ENCODE measurements around the gene ATCAY.

ATCAY gene, protein sequence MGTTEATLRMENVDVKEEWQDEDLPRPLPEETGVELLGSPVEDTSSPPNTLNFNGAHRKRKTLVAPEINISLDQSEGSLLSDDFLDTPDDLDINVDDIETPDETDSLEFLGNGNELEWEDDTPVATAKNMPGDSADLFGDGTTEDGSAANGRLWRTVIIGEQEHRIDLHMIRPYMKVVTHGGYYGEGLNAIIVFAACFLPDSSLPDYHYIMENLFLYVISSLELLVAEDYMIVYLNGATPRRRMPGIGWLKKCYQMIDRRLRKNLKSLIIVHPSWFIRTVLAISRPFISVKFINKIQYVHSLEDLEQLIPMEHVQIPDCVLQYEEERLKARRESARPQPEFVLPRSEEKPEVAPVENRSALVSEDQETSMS

DNA sequence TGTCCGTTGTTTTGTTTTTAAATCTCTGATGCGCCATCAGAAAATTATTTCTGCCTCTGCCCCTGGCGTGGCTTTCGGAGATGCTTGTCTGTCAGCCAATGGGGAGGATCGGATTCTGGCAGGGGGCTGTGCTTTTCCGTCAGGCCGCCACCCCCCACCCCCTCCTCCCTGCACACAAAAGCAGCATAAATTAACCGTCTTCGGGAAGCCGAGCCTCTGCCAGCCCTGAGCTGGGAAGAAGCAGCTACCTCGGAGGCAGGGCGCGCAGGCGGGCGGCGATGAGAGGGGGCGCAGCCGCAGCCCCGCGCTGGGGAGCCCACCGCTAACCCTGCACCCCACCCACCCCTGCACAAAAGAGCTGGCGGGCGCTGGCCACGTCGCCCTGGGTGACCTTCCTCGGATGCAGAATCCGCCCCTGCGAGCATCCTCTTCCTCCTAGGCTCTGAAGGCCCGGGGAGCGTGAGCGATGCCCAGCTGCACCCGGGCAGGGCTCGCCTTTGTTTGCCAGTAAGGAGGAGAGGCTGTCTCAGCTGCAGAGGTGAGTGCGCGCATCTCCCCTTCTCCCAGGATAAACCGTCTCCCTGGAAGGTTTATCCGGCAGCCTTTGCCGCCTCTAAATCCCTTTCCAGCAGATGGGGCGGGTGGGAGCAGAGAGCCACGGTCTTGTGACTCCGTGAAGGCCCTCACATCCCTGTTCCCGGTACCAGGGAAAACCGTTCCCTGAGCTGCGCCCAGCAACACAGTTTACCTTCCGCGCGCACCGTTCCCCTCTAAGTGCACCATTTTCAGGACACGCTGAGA lies at the start of gene ATCAY:
TSS of gene ATCAY (plus strand) at position 215 of the 801 bp plus-strand sequence. CDS start 5,083 bp downstream, outside the sequence.
- DNase-seq, result no peak

- DNase-seq, result no peak
Observed at GRCh38 chr19:3831601-3832000, 48.9 kb upstream of the ATCAY start.

DNA sequence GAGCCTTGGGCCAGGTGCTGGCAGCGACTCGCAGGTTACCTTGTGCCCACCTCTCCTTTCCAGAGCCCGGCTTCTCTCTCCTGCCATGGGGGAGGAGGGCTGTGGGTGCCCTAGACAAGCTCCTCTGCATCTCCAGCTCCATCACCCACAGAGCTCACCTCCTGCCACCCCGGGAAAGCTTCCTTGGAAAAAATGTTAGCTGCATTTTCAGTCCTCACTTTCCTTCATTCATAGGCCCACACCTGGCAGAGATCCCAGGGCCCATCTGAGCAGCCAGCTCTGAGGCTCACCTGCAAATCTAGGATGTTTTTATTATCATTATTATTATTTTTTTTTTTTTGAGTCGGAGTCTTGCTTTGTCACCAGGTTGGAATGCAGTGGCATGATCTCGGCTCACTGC lies 48.5 kb upstream of the ATCAY start:
- no peak for DNase-seq

GRCh38 chr19:3833578-3834348 lies 46.7 kb upstream of the ATCAY start:
- no peak for DNase-seq

DNA sequence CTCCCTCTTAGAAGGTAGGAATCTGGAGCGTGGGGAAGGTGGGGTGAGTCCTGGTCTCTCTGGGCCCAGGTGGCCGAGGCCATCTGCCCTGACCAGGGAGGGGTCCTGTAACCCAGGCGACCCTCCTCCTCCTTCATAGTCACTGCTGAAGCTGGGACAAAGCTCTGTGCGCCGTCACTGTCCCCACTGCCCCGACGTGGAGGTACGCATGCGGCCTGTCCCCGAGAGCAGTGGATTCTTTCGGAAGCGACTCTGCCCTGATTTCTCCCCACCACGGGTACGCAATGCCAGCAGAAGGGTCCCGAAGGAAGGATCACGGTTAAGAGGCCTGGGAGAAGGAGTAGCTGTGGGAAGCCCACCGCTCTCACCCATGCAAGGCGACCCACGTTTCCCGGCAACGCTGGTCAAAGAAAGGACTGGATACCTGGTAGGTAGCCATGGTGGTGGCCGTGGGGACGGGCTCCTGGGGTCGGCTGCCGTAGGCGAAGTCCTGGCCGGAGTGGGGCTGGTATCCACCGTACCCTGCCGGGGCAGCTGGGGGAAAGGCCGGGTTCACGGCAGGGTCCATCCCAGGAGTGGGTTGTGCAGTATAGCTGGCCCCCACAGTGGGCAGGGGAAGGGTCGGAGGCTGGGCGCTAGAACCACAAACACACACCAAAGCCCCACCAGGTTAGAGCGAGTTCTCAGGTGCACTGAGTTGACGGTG lies 46.0 kb upstream of the ATCAY start:
- DNase-seq, result no peak

DNA sequence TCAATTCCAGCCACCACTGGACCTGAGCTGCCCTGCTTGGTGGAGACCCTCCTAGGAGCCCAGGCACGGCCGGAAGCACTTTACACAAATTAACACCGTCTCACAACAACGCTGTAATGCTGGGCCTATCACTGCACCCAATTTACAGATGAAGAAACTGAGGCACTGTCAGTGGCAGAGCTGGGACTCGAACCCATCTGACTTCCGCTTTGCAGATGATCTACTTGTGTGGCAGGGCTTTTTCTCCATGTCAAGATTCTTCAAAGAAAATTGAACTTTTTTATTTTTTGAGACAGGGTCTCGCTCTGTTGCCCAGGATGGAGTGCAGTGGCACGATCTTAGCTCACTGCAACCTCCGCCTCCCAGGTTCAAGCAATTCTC lies 45.4 kb upstream of the ATCAY start:
- DNase-seq, result no peak

DNA sequence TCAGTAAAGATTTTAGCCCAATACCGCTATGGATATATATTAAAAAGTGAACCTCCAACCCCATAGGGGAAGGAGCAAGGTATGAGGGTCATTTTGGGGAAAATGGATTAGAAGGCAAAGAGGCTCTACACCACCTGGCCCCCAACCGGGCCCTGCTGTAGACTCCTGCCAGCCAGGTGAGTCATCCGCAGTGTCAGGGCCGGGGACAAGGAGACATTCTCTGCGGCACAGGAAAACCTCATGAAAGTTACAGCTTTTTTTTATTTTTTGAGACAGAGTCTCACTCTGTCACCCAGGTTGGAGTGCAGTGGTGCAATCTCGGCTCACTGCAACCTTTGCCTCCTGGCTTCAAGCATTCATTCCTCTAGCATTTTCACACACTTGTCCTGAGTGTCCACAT lies 43.6 kb upstream of the ATCAY start:
- no peak for DNase-seq

DNA sequence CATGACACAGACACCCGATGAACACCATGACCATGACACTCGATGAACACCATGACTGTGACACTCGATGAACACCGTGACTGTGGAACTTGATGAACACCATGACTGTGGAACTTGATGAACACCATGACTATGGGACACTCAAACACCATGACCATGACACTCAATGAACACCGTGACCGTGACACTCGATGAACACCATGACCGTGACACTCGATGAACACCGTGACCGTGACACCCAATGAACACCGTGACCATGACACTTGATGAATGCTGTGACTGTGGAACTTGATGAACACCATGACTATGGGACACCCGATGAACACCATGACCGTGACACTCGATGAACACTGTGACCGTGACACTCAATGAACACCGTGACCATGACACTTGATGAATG lies 43.2 kb upstream of the ATCAY start:
- DNase-seq, result no peak

GRCh38 chr19:3837922-3838321 lies 42.6 kb upstream of the ATCAY start:
- no peak for DNase-seq

- DNase-seq, result no peak
Observed at GRCh38 chr19:3838661-3839060, 41.8 kb upstream of the ATCAY start.

GRCh38 chr19:3839941-3840340 lies 40.5 kb upstream of the ATCAY start:
- no peak for DNase-seq

DNA sequence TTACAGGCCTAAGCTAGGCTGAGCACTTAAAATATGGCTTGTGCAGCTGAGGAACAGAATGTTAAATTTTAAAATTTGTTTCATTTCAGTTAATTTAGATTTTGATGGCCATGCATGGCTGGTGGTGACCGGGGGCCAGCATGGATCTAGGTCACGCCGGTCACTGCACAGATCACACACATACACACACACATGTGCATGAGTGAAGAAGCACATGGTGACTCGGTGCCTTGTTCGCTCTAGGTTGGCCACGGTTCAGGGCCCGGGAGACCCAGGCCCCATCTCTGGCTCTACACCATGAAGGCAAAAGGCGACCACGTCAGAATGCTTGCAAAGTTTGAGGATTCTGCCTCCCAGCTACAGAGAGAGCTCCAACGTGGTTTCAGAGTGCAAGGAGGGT lies 39.7 kb upstream of the ATCAY start:
- DNase-seq, result no peak

DNA sequence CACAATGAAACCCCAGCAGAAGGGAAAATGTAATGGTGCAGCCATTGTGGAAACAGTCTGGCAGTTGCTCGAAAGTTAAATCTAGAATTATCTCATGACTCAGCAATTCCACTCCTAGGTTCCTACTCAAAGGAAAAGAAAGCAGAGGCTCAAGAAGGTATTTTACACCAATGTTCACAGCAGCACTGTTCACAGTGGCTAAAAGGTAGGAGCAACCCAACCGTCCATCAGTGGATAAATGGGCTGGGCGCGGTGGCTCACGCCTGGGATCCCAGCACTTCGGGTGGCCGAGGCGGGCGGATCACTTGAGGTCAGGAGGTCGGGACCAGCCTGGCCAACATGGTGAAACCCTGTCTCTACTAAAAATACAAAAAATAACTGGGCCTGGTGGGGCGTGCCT lies 37.5 kb upstream of the ATCAY start:
- DNase-seq, result no peak

DNA sequence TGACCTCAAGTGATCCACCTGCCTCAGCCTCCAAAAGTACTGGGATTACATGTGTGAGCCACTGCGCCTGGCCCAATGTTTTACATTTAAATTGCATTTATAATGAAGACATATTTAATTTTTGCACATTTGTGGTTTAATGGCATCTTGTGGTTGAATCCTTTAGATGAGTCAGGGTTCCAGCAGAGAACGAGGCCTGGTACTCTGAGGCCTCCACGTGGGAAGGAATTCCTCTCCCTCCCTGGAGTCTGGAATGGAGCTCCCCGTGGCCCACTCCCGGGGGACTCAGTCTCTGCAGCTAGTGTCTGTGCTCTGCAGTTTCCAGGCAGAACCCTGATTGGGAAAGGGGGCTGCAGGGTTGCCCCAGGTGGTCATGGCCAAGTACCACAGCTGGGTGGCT lies 35.9 kb upstream of the ATCAY start:
- DNase-seq, result no peak

GRCh38 chr19:3849092-3849491 lies 31.4 kb upstream of the ATCAY start:
- peak in 1 of 2 donors; percentile 37 for DNase-seq

GRCh38 chr19:3849787-3850186 lies 30.7 kb upstream of the ATCAY start:
- DNase-seq, result no peak

DNA sequence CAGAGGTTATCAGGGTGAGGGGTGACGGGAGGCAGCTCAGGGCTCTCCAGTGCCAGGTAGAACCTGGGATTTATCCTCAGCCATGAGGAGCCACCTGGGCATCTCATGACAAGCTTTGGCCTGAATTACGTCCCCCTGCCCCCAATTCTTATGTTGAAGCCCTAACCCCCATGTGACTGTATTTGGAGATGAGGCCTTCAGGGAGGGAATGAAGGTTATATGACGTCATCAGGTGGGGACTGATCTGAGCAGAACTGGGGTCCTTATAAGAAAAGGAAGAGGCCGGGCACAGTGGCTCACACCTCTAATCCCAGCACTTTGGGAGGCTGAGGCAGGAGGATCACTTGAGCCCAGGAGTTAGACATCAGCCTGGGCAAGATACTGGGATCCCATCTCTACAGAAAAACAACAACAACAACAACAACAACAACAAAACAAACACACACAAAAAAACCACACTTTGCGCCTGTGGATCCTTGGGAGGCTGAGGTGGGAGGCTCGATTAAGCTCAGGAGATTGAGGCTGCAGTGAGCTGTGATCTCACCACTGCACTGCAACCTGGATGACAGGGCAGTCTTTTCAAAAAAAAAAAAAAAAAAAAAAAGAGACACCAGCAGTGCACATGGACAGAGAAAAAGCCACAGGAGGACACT lies 30.0 kb upstream of the ATCAY start:
- DNase-seq, result no peak

DNA sequence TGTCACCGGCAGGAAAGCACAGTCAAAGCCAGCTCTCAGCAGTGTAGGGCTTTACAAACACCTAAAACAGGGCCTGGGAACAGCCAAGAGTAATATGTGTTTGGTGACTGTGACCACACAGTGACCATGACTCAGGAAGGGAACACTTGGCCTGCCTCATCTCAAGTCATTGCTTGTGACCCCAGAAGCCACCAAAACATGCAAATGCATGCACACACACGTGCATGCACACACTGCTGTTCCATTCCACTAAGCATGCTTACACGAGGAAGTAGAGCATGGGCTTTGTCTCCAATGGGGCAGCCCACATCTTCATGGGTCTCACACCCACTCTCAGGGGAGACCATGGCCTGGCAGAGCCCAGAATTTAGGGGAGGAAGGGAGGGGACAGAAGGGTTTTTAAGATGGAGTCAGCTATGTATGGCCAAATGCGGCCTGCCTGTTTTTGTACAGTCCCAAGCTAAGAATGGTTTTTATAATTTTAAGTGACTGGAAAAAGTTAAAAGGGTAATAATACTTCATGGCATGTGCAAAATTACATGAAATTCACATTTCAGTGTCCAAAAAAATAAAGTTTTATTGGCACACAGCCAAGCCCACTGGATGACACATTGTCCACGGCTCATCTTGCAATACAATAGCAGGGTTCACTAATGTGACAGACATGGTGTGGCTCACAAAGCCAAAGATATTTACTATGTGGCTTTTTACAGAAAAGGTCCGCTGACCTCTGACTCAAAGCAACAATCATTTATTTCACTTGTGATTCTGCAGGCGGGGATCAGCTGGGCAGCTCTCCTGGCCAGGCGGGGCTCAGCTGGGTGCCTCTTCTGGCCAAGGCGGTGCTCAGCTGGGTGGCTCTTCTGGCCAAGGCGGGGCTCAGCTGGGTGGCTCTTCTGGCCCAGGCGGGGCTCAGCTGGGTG lies 29.0 kb upstream of the ATCAY start:
- no peak for DNase-seq

GRCh38 chr19:3852177-3852511 lies 28.3 kb upstream of the ATCAY start:
- DNase-seq, result no peak

GRCh38 chr19:3852614-3853254 lies 27.8 kb upstream of the ATCAY start:
- peak; percentile 31 to 43 for DNase-seq

GRCh38 chr19:3855320-3855719 lies 25.2 kb upstream of the ATCAY start:
- DNase-seq, result no peak

Measured in inflammatory macrophage treated with lipopolysaccharide for 1 hour (primary cell).